HepG2 (cell line): Measurements from ENCODE around the gene TST. TPM values are rescaled to one million over a fixed set of nuclear protein-coding genes. Genes with fewer than 3 reads are reported as not detected.

Source experiments
- ATF1 ChIP-seq: IDR thresholded peaks from 2 replicates; pipeline ENCODE4 v1.6.1; 2016; ENCODE audit warnings: mild to moderate bottlenecking, control low read depth
- ETV6 ChIP-seq: sonication (generic); formaldehyde crosslinking; conservative IDR thresholded peaks from 2 replicates; pipeline ENCODE4 v1.4.0; 2020; ENCODE audit warnings: missing genetic modification reagents
- HMG20B ChIP-seq: conservative IDR thresholded peaks from 2 replicates; pipeline ENCODE4 v1.6.1; 2016; ENCODE audit warnings: missing genetic modification reagents, missing compliant biosample characterization
- NR2F2 ChIP-seq: IDR thresholded peaks from 2 replicates; pipeline ENCODE4 v1.6.1; 2012; ENCODE audit warnings: low read depth, inconsistent platforms, borderline replicate concordance
- PHB2 ChIP-seq: fragments of 450-650 bp; IDR thresholded peaks from 2 replicates; pipeline ENCODE4 v1.6.1; 2018; ENCODE audit not compliant: partially characterized antibody
- PHF20 ChIP-seq: sonication (generic); formaldehyde crosslinking; IDR thresholded peaks from 2 replicates; pipeline ENCODE4 v1.5.0; 2020; ENCODE audit warnings: mild to moderate bottlenecking, missing genetic modification reagents
- PPARG ChIP-seq: conservative IDR thresholded peaks from 2 replicates; pipeline ENCODE4 v1.6.1; 2016; ENCODE audit warnings: missing biosample characterization, missing genetic modification reagents
- RFX1 ChIP-seq: fragments of 450-650 bp; IDR thresholded peaks from 2 replicates; pipeline ENCODE4 v1.6.1; 2017
- SIX4 ChIP-seq: sonication (generic); formaldehyde crosslinking; IDR thresholded peaks from 2 replicates; pipeline ENCODE4 v1.4.0; 2020; ENCODE audit warnings: missing genetic modification reagents
- SNRNP70 ChIP-seq: fragments of 200-400 bp; formaldehyde crosslinking; IDR thresholded peaks from 2 replicates; pipeline ENCODE4 v1.6.1; 2017; ENCODE audit warnings: mild to moderate bottlenecking, low read depth, low read length, moderate library complexity
- SOX5 ChIP-seq: IDR thresholded peaks from 2 replicates; pipeline ENCODE4 v1.6.1; 2016; ENCODE audit warnings: borderline replicate concordance
- THAP11 ChIP-seq: IDR thresholded peaks from 2 replicates; pipeline ENCODE4 v1.6.1; 2016; ENCODE audit warnings: missing biosample characterization, missing genetic modification reagents
- ZKSCAN5 ChIP-seq: sonication (generic); formaldehyde crosslinking; IDR thresholded peaks from 2 replicates; pipeline ENCODE4 v1.5.1; 2020; ENCODE audit warnings: mild to moderate bottlenecking, missing genetic modification reagents
- ZNF17 ChIP-seq: sonication (generic); formaldehyde crosslinking; IDR thresholded peaks from 2 replicates; pipeline ENCODE4 v1.5.0; 2020; ENCODE audit warnings: mild to moderate bottlenecking, missing genetic modification reagents
- ZNF207 ChIP-seq: fragments of 450-650 bp; IDR thresholded peaks from 2 replicates; pipeline ENCODE4 v1.6.1; 2016; ENCODE audit warnings: antibody characterized with exemption, borderline replicate concordance
- ZNF224 ChIP-seq: sonication (generic); formaldehyde crosslinking; IDR thresholded peaks from 2 replicates; pipeline ENCODE4 v1.5.0; 2020; ENCODE audit warnings: mild to moderate bottlenecking, missing genetic modification reagents
- ZNF383 ChIP-seq: sonication (generic); formaldehyde crosslinking; IDR thresholded peaks from 2 replicates; pipeline ENCODE4 v1.4.0; 2020; ENCODE audit warnings: missing genetic modification reagents, mild to moderate bottlenecking, borderline replicate concordance
- ZNF605 ChIP-seq: sonication (generic); formaldehyde crosslinking; IDR thresholded peaks from 2 replicates; pipeline ENCODE4 v1.8.0; 2022; ENCODE audit warnings: mild to moderate bottlenecking, missing genetic modification reagents
- polyA plus RNA-seq, 8 experiments: library from polyadenylated mRNA; depleted of rRNA in 3 of 8; stranded (reverse) in 7 of 8; unstranded in 1 of 8; fragments of >200 nt; fragmentation: Illumina TruSeq in 4 of 8; extraction: Trizol in 4 of 8; gene quantifications; 2 replicates each; pipeline versions ENCODE4 v1.2.1 to v1.2.3, GENCODE V29; 2011 to 2016; ENCODE audit warnings: low read depth in 4 of 8, missing spikeins in 1 of 8, mixed read lengths in 1 of 8; ENCODE audit not compliant: insufficient read depth in 1 of 8
- total RNA-seq, 5 experiments: library from RNA; depleted of rRNA; stranded (reverse); fragments of >200 nt; fragmentation: Illumina TruSeq; extraction: Trizol; gene quantifications; 2 replicates each; pipeline ENCODE4 v1.2.3, GENCODE V29; 2016; ENCODE audit warnings: low read depth in 1 of 5
- TF ChIP-seq, protein P1 (sequence below): sonication (generic); formaldehyde crosslinking; conservative IDR thresholded peaks from 2 replicates; pipeline ENCODE4 v1.8.0; 2022; ENCODE audit warnings: missing genetic modification reagents
- TF ChIP-seq, protein P2 (sequence below): sonication (generic); formaldehyde crosslinking; IDR thresholded peaks from 2 replicates; pipeline ENCODE4 v1.8.1; 2023; ENCODE audit warnings: mild to moderate bottlenecking, inconsistent platforms, moderate library complexity, missing genetic modification reagents, borderline replicate concordance
- TF ChIP-seq, protein P3 (sequence below): sonication (generic); formaldehyde crosslinking; IDR thresholded peaks from 2 replicates; pipeline ENCODE4 v1.5.0; 2020; ENCODE audit warnings: mild to moderate bottlenecking, missing genetic modification reagents, borderline replicate concordance
- TF ChIP-seq, protein P4 (sequence below): sonication (generic); formaldehyde crosslinking; IDR thresholded peaks from 2 replicates; pipeline ENCODE4 v1.8.1; 2023; ENCODE audit warnings: mild to moderate bottlenecking, missing genetic modification reagents, borderline replicate concordance

The TST gene
- total and polyA plus RNA-seq, 2 of the 13 experiments (the other 11 are each of a cell fraction or from before 2014, with no cell fraction given): 44.6 to 63.6 TPM

DNA sequence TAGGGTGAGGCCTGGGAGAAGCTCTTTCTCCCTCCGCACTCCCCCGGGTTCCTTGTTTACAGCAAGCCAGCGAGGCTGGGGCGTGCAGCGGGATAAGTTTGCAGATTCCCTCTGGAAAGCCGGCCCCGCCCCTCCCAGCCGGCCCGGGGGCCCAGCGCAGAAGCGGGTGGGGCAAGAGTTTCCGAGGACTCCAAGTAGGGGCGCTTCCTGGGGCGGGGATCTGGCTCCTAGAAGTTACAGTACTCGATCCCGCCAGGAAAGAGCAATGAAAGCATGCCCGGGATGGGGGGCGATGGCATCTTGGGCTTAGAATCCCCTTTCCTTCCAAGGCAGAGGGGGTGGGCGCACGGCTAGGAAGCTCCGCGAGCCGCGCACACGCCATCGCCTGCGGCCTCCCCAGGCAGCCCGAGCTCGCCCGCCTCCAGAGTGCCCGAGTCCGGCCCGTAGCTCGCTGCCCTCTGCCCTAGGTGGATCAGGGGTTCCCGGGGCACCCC lies 385 bp downstream of the TST start (continued):
- TF ChIP-seq, protein P1, sequence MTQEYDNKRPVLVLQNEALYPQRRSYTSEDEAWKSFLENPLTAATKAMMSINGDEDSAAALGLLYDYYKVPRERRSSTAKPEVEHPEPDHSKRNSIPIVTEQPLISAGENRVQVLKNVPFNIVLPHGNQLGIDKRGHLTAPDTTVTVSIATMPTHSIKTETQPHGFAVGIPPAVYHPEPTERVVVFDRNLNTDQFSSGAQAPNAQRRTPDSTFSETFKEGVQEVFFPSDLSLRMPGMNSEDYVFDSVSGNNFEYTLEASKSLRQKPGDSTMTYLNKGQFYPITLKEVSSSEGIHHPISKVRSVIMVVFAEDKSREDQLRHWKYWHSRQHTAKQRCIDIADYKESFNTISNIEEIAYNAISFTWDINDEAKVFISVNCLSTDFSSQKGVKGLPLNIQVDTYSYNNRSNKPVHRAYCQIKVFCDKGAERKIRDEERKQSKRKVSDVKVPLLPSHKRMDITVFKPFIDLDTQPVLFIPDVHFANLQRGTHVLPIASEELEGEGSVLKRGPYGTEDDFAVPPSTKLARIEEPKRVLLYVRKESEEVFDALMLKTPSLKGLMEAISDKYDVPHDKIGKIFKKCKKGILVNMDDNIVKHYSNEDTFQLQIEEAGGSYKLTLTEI: no peak
- TF ChIP-seq HMG20B (CRISPR knock-in tag): no peak
- no peak for TF ChIP-seq PHF20
- TF ChIP-seq ATF1: no peak
- no peak for TF ChIP-seq RFX1
- TF ChIP-seq THAP11 (CRISPR knock-in tag): no peak
- TF ChIP-seq ZKSCAN5 (CRISPR knock-in tag): no peak
- no peak for TF ChIP-seq ZNF383
- TF ChIP-seq ETV6 (CRISPR knock-in tag): no peak
- TF ChIP-seq, protein P2, sequence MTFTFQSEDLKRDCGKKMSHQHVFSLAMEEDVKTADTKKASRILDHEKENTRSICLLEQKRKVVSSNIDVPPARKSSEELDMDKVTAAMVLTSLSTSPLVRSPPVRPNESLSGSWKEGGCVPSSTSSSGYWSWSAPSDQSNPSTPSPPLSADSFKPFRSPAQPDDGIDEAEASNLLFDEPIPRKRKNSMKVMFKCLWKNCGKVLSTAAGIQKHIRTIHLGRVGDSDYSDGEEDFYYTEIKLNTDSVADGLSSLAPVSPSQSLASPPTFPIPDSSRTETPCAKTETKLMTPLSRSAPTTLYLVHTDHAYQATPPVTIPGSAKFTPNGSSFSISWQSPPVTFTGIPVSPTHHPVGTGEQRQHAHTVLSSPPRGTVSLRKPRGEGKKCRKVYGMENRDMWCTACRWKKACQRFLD (CRISPR knock-in tag): no peak
- TF ChIP-seq SNRNP70: no peak
- TF ChIP-seq, protein P3, sequence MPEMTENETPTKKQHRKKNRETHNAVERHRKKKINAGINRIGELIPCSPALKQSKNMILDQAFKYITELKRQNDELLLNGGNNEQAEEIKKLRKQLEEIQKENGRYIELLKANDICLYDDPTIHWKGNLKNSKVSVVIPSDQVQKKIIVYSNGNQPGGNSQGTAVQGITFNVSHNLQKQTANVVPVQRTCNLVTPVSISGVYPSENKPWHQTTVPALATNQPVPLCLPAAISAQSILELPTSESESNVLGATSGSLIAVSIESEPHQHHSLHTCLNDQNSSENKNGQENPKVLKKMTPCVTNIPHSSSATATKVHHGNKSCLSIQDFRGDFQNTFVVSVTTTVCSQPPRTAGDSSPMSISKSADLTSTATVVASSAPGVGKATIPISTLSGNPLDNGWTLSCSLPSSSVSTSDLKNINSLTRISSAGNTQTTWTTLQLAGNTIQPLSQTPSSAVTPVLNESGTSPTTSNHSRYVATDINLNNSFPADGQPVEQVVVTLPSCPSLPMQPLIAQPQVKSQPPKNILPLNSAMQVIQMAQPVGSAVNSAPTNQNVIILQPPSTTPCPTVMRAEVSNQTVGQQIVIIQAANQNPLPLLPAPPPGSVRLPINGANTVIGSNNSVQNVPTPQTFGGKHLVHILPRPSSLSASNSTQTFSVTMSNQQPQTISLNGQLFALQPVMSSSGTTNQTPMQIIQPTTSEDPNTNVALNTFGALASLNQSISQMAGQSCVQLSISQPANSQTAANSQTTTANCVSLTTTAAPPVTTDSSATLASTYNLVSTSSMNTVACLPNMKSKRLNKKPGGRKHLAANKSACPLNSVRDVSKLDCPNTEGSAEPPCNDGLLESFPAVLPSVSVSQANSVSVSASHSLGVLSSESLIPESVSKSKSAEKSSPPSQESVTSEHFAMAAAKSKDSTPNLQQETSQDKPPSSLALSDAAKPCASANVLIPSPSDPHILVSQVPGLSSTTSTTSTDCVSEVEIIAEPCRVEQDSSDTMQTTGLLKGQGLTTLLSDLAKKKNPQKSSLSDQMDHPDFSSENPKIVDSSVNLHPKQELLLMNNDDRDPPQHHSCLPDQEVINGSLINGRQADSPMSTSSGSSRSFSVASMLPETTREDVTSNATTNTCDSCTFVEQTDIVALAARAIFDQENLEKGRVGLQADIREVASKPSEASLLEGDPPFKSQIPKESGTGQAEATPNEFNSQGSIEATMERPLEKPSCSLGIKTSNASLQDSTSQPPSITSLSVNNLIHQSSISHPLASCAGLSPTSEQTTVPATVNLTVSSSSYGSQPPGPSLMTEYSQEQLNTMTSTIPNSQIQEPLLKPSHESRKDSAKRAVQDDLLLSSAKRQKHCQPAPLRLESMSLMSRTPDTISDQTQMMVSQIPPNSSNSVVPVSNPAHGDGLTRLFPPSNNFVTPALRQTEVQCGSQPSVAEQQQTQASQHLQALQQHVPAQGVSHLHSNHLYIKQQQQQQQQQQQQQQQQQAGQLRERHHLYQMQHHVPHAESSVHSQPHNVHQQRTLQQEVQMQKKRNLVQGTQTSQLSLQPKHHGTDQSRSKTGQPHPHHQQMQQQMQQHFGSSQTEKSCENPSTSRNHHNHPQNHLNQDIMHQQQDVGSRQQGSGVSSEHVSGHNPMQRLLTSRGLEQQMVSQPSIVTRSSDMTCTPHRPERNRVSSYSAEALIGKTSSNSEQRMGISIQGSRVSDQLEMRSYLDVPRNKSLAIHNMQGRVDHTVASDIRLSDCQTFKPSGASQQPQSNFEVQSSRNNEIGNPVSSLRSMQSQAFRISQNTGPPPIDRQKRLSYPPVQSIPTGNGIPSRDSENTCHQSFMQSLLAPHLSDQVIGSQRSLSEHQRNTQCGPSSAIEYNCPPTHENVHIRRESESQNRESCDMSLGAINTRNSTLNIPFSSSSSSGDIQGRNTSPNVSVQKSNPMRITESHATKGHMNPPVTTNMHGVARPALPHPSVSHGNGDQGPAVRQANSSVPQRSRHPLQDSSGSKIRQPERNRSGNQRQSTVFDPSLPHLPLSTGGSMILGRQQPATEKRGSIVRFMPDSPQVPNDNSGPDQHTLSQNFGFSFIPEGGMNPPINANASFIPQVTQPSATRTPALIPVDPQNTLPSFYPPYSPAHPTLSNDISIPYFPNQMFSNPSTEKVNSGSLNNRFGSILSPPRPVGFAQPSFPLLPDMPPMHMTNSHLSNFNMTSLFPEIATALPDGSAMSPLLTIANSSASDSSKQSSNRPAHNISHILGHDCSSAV (CRISPR knock-in tag): no peak
- no peak for TF ChIP-seq ZNF605
- TF ChIP-seq NR2F2: no peak
- TF ChIP-seq ZNF207: no peak
- no peak for TF ChIP-seq PPARG (CRISPR knock-in tag)
- TF ChIP-seq ZNF17 (CRISPR knock-in tag): no peak
- TF ChIP-seq PHB2: no peak
- TF ChIP-seq ZNF224: no peak
- no peak for TF ChIP-seq SIX4
- TF ChIP-seq, protein P4, sequence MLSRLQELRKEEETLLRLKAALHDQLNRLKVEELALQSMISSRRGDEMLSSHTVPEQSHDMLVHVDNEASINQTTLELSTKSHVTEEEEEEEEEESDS (CRISPR knock-in tag): no peak
- no peak for TF ChIP-seq SOX5 (CRISPR knock-in tag)
